ENCODE measurements around the gene ANO9.

Gene ANO9

GRCh38 chr11:371716-372590 lies 69.9 kb downstream of the ANO9 start:
- no peak for DNase-seq (ENCODE audit: low read depth in 1 of 2, low spot score in 1 of 2)

- DNase-seq (ENCODE audit: low read depth in 1 of 2, low spot score in 1 of 2): no peak
Observed at GRCh38 chr11:371051-371450, 70.8 kb downstream of the ANO9 start.

GRCh38 chr11:370070-370941 lies 71.5 kb downstream of the ANO9 start:
- DNase-seq (ENCODE audit: low read depth in 1 of 2, low spot score in 1 of 2): no peak

- peak in 1 of 2 donors; percentile 15 for DNase-seq (ENCODE audit: low read depth in 1 of 2, low spot score in 1 of 2)
Observed at GRCh38 chr11:369336-370018, 72.3 kb downstream of the ANO9 start, which contains the start of gene B4GALNT4. B4GALNT4 (plus strand) TSS chr11:369499; CDS start chr11:369804, 305 bp downstream.

GRCh38 chr11:368414-369335 lies 73.1 kb downstream of the ANO9 start:
- no peak for DNase-seq (ENCODE audit: low read depth in 1 of 2, low spot score in 1 of 2)

- no peak for DNase-seq (ENCODE audit: low read depth in 1 of 2, low spot score in 1 of 2)
Observed at GRCh38 chr11:367956-368413, 73.8 kb downstream of the ANO9 start.

Data from activated CD4-positive, alpha-beta T cell treated with anti-CD3 and anti-CD28 coated beads, Interleukin-2, amount 50 U/mL, for 24 hours (primary cell).